HepG2 (cell line): Measurements from ENCODE around the gene SLC35A2. TPM values are rescaled to one million over a fixed set of nuclear protein-coding genes. Genes with fewer than 3 reads are reported as not detected.
A peak's percentile ranks its signal among the peaks of the same experiment; 100 is the strongest.

Experiments used
- ELF1 ChIP-seq: sonication (generic); formaldehyde crosslinking; IDR thresholded peaks from 2 replicates; pipeline ENCODE4 v1.4.0; 2020; ENCODE audit warnings: missing genetic modification reagents
- ERF ChIP-seq: IDR thresholded peaks from 2 replicates; pipeline ENCODE4 v1.6.1; 2018; ENCODE audit warnings: missing biosample characterization, missing genetic modification reagents
- FOXA1 ChIP-seq, 2 experiments: fragments of 450-650 bp in 1 of 2; sonication (generic) in 1 of 2; formaldehyde crosslinking in 1 of 2; IDR thresholded peaks; 2 replicates each; pipeline versions ENCODE4 v1.4.0 to v1.6.1; 2016 to 2020; ENCODE audit warnings: missing genetic modification reagents in 1 of 2
- HNF4A ChIP-seq: sonication (generic); formaldehyde crosslinking; IDR thresholded peaks from 2 replicates; pipeline ENCODE4 v1.4.0; 2020; ENCODE audit warnings: missing genetic modification reagents
- KDM1A ChIP-seq: IDR thresholded peaks from 2 replicates; pipeline ENCODE4 v1.6.1; 2016; ENCODE audit warnings: missing compliant biosample characterization
- MED1 ChIP-seq: sonication (generic); formaldehyde crosslinking; IDR thresholded peaks from 2 replicates; pipeline ENCODE4 v1.4.0; 2020; ENCODE audit warnings: missing genetic modification reagents
- NCOA1 ChIP-seq: sonication (generic); formaldehyde crosslinking; IDR thresholded peaks from 2 replicates; pipeline ENCODE4 v1.9.0; 2021; ENCODE audit warnings: missing genetic modification reagents
- NR2F1 ChIP-seq, 2 experiments: fragments of 450-650 bp in 1 of 2; formaldehyde crosslinking in 1 of 2; IDR thresholded peaks; 2 replicates each; pipeline versions ENCODE4 v1.5.0 to v1.6.1; 2016 to 2020; ENCODE audit warnings: mild to moderate bottlenecking in 1 of 2, missing compliant biosample characterization in 1 of 2, missing genetic modification reagents in 1 of 2, moderate library complexity in 1 of 2
- PHF20 ChIP-seq: sonication (generic); formaldehyde crosslinking; IDR thresholded peaks from 2 replicates; pipeline ENCODE4 v1.5.0; 2020; ENCODE audit warnings: mild to moderate bottlenecking, missing genetic modification reagents
- PHF8 ChIP-seq: sonication (generic); formaldehyde crosslinking; IDR thresholded peaks from 2 replicates; pipeline ENCODE4 v1.5.0; 2020; ENCODE audit warnings: missing genetic modification reagents
- RXRA ChIP-seq: sonication (generic); formaldehyde crosslinking; IDR thresholded peaks from 2 replicates; pipeline ENCODE4 v1.5.1; 2020; ENCODE audit warnings: missing genetic modification reagents
- SRSF9 ChIP-seq: fragments of 200-400 bp; formaldehyde crosslinking; IDR thresholded peaks from 2 replicates; pipeline ENCODE4 v1.6.1; 2018; ENCODE audit warnings: borderline replicate concordance, mild to moderate bottlenecking, low read depth, low read length; ENCODE audit not compliant: insufficient read depth, poor library complexity, severe bottlenecking
- SSRP1 ChIP-seq: IDR thresholded peaks from 2 replicates; pipeline ENCODE4 v1.6.1; 2016; ENCODE audit warnings: control low read depth
- TCF7L2 ChIP-seq: IDR thresholded peaks from 2 replicates; pipeline ENCODE4 v1.6.1; 2011; ENCODE audit warnings: mild to moderate bottlenecking, low read depth, low read length, moderate library complexity
- YY1 ChIP-seq: IDR thresholded peaks from 2 replicates; pipeline ENCODE4 v1.6.1; 2011; ENCODE audit warnings: low read length, low read depth, moderate library complexity, mild to moderate bottlenecking; ENCODE audit not compliant: insufficient read depth, insufficient replicate concordance
- ZFYVE20 ChIP-seq: sonication (generic); formaldehyde crosslinking; IDR thresholded peaks from 2 replicates; pipeline ENCODE4 v1.8.0; 2023; ENCODE audit warnings: low read depth, mild to moderate bottlenecking, moderate library complexity, missing genetic modification reagents, borderline replicate concordance
- ZNF282 ChIP-seq: fragments of 450-650 bp; IDR thresholded peaks from 2 replicates; pipeline ENCODE4 v1.6.1; 2018; ENCODE audit not compliant: partially characterized antibody
- ZNF629 ChIP-seq: sonication (generic); formaldehyde crosslinking; conservative IDR thresholded peaks from 2 replicates; pipeline ENCODE4 v1.5.0; 2020; ENCODE audit warnings: missing genetic modification reagents
- ZNF772 ChIP-seq: sonication (generic); formaldehyde crosslinking; IDR thresholded peaks from 2 replicates; pipeline ENCODE4 v1.5.0; 2020; ENCODE audit warnings: mild to moderate bottlenecking, missing genetic modification reagents
- ZNF878 ChIP-seq: sonication (generic); formaldehyde crosslinking; IDR thresholded peaks from 2 replicates; pipeline ENCODE4 v1.8.1; 2023; ENCODE audit warnings: mild to moderate bottlenecking, missing genetic modification reagents, moderate library complexity
- ZSCAN9 ChIP-seq: IDR thresholded peaks from 2 replicates; pipeline ENCODE4 v1.6.1; 2016; ENCODE audit warnings: borderline replicate concordance
- polyA plus RNA-seq, 8 experiments: library from polyadenylated mRNA; depleted of rRNA in 3 of 8; stranded (reverse) in 7 of 8; unstranded in 1 of 8; fragments of >200 nt; fragmentation: Illumina TruSeq in 4 of 8; extraction: Trizol in 4 of 8; gene quantifications; 2 replicates each; pipeline versions ENCODE4 v1.2.1 to v1.2.3, GENCODE V29; 2011 to 2016; ENCODE audit warnings: low read depth in 4 of 8, missing spikeins in 1 of 8, mixed read lengths in 1 of 8; ENCODE audit not compliant: insufficient read depth in 1 of 8
- total RNA-seq, 5 experiments: library from RNA; depleted of rRNA; stranded (reverse); fragments of >200 nt; fragmentation: Illumina TruSeq; extraction: Trizol; gene quantifications; 2 replicates each; pipeline ENCODE4 v1.2.3, GENCODE V29; 2016; ENCODE audit warnings: low read depth in 1 of 5
- TF ChIP-seq, protein P1 (sequence below): IDR thresholded peaks from 2 replicates; pipeline ENCODE4 v1.6.1; 2012; ENCODE audit warnings: low read length, improper control_type of control experiment
- TF ChIP-seq, protein P2 (sequence below): sonication (generic); formaldehyde crosslinking; IDR thresholded peaks from 2 replicates; pipeline ENCODE4 v1.5.0; 2020; ENCODE audit warnings: mild to moderate bottlenecking, missing genetic modification reagents

The SLC35A2 gene
- total and polyA plus RNA-seq, 2 of the 13 experiments (the other 11 are each of a cell fraction or from before 2014, with no cell fraction given): 32.1 to 40.8 TPM

- TF ChIP-seq RXRA (CRISPR knock-in tag) (peak; percentile 65; the same call in 1 of the 2 replicates), PHF20 (CRISPR knock-in tag) (peak; percentile 74), MED1 (CRISPR knock-in tag) (0 out of 2 replicates have a peak, but pooled peaks have one; percentile 25), NCOA1 (CRISPR knock-in tag) (no peak), ZFYVE20 (no peak), KDM1A (CRISPR knock-in tag) (no peak), NR2F1 (CRISPR knock-in tag; IDR thresholded peaks at IDR 0.05) (0 out of 4 replicates have a peak, but pooled peaks of 1 of the 2 experiments have one; percentile 31), ZNF772 (CRISPR knock-in tag) (0 out of 2 replicates have a peak, but pooled peaks have one; percentile 21), FOXA1 (IDR thresholded peaks at IDR 0.05) (no peak), FOXA1 (CRISPR knock-in tag; IDR thresholded peaks at IDR 0.05) (no peak), ZNF878 (CRISPR knock-in tag) (no peak), PHF8 (CRISPR knock-in tag) (peak; percentile 73), ZNF282 (no peak), ERF (CRISPR knock-in tag) (no peak), TCF7L2 (no peak), SRSF9 (no peak), HNF4A (CRISPR knock-in tag) (no peak; the same call in 1 of the 2 replicates), YY1 (peak; percentile 91), ZNF629 (CRISPR knock-in tag) (no peak), ELF1 (CRISPR knock-in tag) (peak; percentile 94), SSRP1 (CRISPR knock-in tag) (no peak), ZSCAN9 (CRISPR knock-in tag) (0 out of 2 replicates have a peak, but pooled peaks have one; percentile 30)
- TF ChIP-seq, protein P1, sequence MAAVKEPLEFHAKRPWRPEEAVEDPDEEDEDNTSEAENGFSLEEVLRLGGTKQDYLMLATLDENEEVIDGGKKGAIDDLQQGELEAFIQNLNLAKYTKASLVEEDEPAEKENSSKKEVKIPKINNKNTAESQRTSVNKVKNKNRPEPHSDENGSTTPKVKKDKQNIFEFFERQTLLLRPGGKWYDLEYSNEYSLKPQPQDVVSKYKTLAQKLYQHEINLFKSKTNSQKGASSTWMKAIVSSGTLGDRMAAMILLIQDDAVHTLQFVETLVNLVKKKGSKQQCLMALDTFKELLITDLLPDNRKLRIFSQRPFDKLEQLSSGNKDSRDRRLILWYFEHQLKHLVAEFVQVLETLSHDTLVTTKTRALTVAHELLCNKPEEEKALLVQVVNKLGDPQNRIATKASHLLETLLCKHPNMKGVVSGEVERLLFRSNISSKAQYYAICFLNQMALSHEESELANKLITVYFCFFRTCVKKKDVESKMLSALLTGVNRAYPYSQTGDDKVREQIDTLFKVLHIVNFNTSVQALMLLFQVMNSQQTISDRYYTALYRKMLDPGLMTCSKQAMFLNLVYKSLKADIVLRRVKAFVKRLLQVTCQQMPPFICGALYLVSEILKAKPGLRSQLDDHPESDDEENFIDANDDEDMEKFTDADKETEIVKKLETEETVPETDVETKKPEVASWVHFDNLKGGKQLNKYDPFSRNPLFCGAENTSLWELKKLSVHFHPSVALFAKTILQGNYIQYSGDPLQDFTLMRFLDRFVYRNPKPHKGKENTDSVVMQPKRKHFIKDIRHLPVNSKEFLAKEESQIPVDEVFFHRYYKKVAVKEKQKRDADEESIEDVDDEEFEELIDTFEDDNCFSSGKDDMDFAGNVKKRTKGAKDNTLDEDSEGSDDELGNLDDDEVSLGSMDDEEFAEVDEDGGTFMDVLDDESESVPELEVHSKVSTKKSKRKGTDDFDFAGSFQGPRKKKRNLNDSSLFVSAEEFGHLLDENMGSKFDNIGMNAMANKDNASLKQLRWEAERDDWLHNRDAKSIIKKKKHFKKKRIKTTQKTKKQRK: no peak
- TF ChIP-seq, protein P2, sequence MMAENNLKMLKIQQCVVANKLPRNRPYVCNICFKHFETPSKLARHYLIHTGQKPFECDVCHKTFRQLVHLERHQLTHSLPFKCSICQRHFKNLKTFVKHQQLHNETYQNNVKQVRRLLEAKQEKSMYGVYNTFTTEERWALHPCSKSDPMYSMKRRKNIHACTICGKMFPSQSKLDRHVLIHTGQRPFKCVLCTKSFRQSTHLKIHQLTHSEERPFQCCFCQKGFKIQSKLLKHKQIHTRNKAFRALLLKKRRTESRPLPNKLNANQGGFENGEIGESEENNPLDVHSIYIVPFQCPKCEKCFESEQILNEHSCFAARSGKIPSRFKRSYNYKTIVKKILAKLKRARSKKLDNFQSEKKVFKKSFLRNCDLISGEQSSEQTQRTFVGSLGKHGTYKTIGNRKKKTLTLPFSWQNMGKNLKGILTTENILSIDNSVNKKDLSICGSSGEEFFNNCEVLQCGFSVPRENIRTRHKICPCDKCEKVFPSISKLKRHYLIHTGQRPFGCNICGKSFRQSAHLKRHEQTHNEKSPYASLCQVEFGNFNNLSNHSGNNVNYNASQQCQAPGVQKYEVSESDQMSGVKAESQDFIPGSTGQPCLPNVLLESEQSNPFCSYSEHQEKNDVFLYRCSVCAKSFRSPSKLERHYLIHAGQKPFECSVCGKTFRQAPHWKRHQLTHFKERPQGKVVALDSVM (CRISPR knock-in tag): no peak
Observed at GRCh38 chrX:48911412-48912182, at the start of gene SLC35A2 (continued).
